ENCODE results near the gene RB1.

RB1 gene
- 41.7 to 76.3 (median 58.7) reads per million in 9 experiments for total RNA-seq

- peak; percentile 80 for ATAC-seq (replicated peaks)
- peak; percentile 88 to 91 (median 89) for DNase-seq
- Mint-ChIP-seq H3K27me3 (no peaks in the 10 kb centered on the region), H3K9me3 (no peaks in the 10 kb centered on the region), H3K27ac (peak within 1 kb of the TSS; percentile 99), H3K36me3 (ENCODE audit: insufficient read depth) (peaks cover 41% of the 10 kb centered on the region), H3K4me3 (peak within 1 kb of the TSS; percentile 95 to 98), H3K4me1 (ENCODE audit: low read depth in 2 of 2) (peaks cover 17 to 30% of the 10 kb centered on the region in 2 donors)
Observed at GRCh38 chr13:48303359-48304142, at the start of gene RB1. Gene RB1 (plus strand): TSS chr13:48303751. CDS start chr13:48303913, 162 bp downstream.

DNA sequence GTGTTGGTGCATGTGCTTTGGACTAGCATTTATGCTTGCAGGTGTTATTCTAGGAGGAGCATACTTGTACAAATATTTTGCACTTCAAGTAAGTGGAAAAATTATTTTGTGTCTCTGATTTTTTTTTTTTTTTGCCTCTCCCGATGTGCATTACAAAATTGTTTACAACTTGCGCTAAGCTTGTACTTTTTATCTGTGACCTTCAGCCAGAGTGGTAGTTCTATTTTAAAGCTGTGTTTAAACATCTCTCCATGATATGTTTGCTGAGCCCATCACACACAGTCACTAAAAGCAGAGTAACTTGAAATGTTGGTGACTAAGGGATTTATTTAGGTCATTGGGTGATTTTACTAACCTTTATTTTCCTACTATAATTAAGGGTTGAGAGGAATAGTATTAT lies 49.7 kb upstream of the RB1 start:
- no peak for DNase-seq
- H3K4me1 Mint-ChIP-seq (ENCODE audit: low read depth in 2 of 2) = peaks cover 33 to 51% of the 10 kb centered on the region in 2 donors
- H3K27me3 Mint-ChIP-seq = no peaks in the 10 kb centered on the region
- H3K4me3 Mint-ChIP-seq = no peak overlapping the region
- H3K9me3 Mint-ChIP-seq = no peaks in the 10 kb centered on the region
- ATAC-seq (replicated peaks) = no peak
- peak overlapping the region in 1 of 2 donors; percentile 57 for H3K27ac Mint-ChIP-seq
- peaks cover 74% of the 10 kb centered on the region for H3K36me3 Mint-ChIP-seq (ENCODE audit: insufficient read depth)

DNA sequence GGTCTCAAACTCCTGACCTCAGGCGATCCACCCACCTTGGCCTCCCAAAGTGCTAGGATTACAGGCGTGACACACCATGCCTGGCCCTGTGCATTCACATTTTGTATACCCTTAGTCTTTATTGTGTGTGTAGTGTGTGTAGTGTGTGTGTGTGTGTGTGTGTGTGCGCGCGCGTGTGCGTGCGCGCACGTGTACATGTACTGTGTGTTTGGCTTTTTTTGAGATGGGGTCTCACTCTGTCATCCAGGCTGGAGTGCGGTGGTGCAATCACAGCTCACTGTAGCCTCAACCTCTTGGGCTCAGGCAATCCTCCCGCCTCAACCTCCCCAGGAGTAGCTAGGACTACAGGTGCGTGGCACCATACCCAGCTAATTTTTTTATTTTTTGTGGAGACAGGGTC lies 48.5 kb upstream of the RB1 start:
- no peak overlapping the region for H3K4me3 Mint-ChIP-seq
- H3K27ac Mint-ChIP-seq = peak overlapping the region; percentile 28 to 80
- DNase-seq (no peak), ATAC-seq (replicated peaks) (no peak)
- peaks cover 30 to 46% of the 10 kb centered on the region in 2 donors for H3K4me1 Mint-ChIP-seq (ENCODE audit: low read depth in 2 of 2)
- peaks cover 86% of the 10 kb centered on the region for H3K36me3 Mint-ChIP-seq (ENCODE audit: insufficient read depth)
- no peaks in the 10 kb centered on the region for H3K9me3 Mint-ChIP-seq
- H3K27me3 Mint-ChIP-seq = no peaks in the 10 kb centered on the region

DNA sequence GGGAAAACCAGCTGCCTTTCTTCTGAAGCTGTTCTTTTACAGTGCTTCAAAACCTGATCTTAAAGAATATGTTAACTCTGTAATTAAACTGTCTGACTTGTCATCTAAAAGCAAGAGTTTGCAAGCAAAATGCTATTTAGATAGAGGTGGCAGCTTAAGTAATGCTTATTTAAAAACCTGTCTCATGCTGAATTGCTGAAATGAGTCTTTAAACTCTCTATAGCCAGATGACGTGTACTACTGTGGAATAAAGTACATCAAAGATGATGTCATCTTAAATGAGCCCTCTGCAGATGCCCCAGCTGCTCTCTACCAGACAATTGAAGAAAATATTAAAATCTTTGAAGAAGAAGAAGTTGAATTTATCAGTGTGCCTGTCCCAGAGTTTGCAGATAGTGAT lies 47.6 kb upstream of the RB1 start:
- Mint-ChIP-seq H3K27ac (peak overlapping the region in 1 of 2 donors; percentile 28), H3K27me3 (no peaks in the 10 kb centered on the region), H3K9me3 (no peaks in the 10 kb centered on the region), H3K4me3 (no peak overlapping the region), H3K4me1 (ENCODE audit: low read depth in 2 of 2) (peaks cover 30 to 41% of the 10 kb centered on the region in 2 donors), H3K36me3 (ENCODE audit: insufficient read depth) (peaks cover 89% of the 10 kb centered on the region)
- no peak for ATAC-seq (replicated peaks)
- DNase-seq = no peak

DNA sequence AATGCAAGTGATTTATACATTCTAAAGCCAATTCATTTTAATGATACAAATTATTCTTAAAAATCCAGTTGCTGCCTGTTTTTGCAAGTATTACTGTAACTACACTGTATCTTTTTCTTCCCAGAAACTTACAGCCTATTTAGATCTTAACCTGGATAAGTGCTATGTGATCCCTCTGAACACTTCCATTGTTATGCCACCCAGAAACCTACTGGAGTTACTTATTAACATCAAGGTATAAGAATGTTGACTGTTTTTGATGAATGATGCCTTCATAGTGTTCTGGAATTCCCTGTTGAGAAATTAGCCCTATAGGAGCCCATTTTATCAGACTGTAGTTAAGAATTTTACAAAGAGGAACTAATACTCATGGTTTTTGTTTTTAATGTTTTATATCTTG lies 45.5 kb upstream of the RB1 start:
- ATAC-seq (replicated peaks) (no peak), DNase-seq (no peak)
- H3K9me3 Mint-ChIP-seq = no peaks in the 10 kb centered on the region
- no peak overlapping the region for H3K4me3 Mint-ChIP-seq
- peaks cover 93% of the 10 kb centered on the region for H3K36me3 Mint-ChIP-seq (ENCODE audit: insufficient read depth)
- H3K27ac Mint-ChIP-seq = peak overlapping the region in 1 of 2 donors; percentile 78
- H3K27me3 Mint-ChIP-seq = no peaks in the 10 kb centered on the region
- H3K4me1 Mint-ChIP-seq (ENCODE audit: low read depth in 2 of 2) = peaks cover 24 to 29% of the 10 kb centered on the region in 2 donors

GRCh38 chr13:48258430-48258829 lies 45.1 kb upstream of the RB1 start:
- no peaks in the 10 kb centered on the region for H3K9me3 Mint-ChIP-seq
- ATAC-seq (replicated peaks) (no peak), DNase-seq (no peak)
- peaks cover 24 to 29% of the 10 kb centered on the region in 2 donors for H3K4me1 Mint-ChIP-seq (ENCODE audit: low read depth in 2 of 2)
- peaks cover 94% of the 10 kb centered on the region for H3K36me3 Mint-ChIP-seq (ENCODE audit: insufficient read depth)
- no peak overlapping the region for H3K4me3 Mint-ChIP-seq
- H3K27ac Mint-ChIP-seq = peak overlapping the region in 1 of 2 donors; percentile 78
- no peaks in the 10 kb centered on the region for H3K27me3 Mint-ChIP-seq

- DNase-seq (no peak), ATAC-seq (replicated peaks) (no peak)
- Mint-ChIP-seq H3K36me3 (ENCODE audit: insufficient read depth) (peaks cover 78% of the 10 kb centered on the region), H3K27me3 (no peaks in the 10 kb centered on the region), H3K4me1 (ENCODE audit: low read depth in 2 of 2) (peaks cover 32 to 39% of the 10 kb centered on the region in 2 donors), H3K9me3 (no peaks in the 10 kb centered on the region), H3K4me3 (no peak overlapping the region), H3K27ac (peak overlapping the region in 1 of 2 donors; percentile 39)
Observed at GRCh38 chr13:48260970-48261369, 42.6 kb upstream of the RB1 start.

DNA sequence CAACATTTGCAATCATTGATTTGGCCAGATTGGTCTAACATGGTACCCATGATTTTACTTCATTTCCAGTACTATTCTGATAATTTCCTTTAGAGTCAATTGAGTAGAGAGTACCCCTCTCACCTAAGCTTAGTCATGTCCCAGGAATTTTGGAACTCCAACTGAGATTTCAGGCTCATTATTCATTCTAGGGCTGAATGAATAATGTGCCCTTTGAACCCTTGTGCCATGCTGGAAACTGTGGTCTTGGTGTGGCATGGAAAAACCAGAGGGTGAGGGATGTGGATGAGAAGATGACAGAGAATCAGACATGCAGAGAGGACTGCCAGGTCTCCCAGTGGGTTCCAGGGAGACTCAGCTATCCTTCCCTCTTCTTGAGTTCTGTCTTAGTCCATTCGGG lies 40.4 kb upstream of the RB1 start:
- Mint-ChIP-seq H3K27ac (peak overlapping the region in 1 of 2 donors; percentile 2), H3K27me3 (no peaks in the 10 kb centered on the region), H3K4me1 (ENCODE audit: low read depth in 2 of 2) (peaks cover 32 to 39% of the 10 kb centered on the region in 2 donors), H3K9me3 (no peaks in the 10 kb centered on the region), H3K36me3 (ENCODE audit: insufficient read depth) (peaks cover 61% of the 10 kb centered on the region), H3K4me3 (no peak overlapping the region)
- DNase-seq (no peak), ATAC-seq (replicated peaks) (no peak)

GRCh38 chr13:48264058-48264457 lies 39.5 kb upstream of the RB1 start:
- ATAC-seq (replicated peaks) (no peak), DNase-seq (no peak)
- H3K27me3 Mint-ChIP-seq = no peaks in the 10 kb centered on the region
- H3K36me3 Mint-ChIP-seq (ENCODE audit: insufficient read depth) = peaks cover 56% of the 10 kb centered on the region
- H3K27ac Mint-ChIP-seq = peak overlapping the region; percentile 68 to 85
- no peak overlapping the region for H3K4me3 Mint-ChIP-seq
- H3K9me3 Mint-ChIP-seq = no peaks in the 10 kb centered on the region
- peaks cover 33 to 39% of the 10 kb centered on the region in 2 donors for H3K4me1 Mint-ChIP-seq (ENCODE audit: low read depth in 2 of 2)

DNA sequence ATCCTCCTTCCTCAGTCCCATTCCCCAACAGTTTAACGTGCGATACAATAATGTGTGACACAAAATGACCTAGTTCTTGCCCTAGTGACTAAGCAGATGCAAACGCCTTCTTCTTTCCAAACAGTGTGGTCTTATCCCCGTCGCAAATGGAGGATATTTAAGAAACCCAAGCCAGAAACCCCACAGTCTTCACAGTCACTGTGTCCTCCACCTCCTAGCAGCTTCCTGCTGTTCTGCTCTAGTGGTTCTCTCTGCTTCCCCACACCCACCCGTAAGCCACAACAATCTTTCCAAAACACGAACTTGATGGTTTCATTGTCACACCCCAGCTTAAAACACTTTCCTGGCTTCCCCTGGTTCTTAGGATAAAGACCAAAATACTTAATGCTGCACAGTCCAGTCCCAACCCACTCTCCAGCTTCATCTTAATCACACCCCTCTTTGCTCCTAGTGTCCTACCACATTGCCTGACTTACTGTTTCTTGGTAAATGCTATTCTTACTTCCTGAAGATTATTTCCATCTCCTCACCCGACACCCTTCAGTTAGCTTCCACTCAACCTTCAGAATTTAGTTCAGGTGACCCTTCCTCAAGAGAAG lies 38.2 kb upstream of the RB1 start:
- ATAC-seq (replicated peaks) = peak; percentile 80
- Mint-ChIP-seq H3K27ac (peak overlapping the region; percentile 67 to 74), H3K4me1 (ENCODE audit: low read depth in 2 of 2) (peaks cover 33 to 39% of the 10 kb centered on the region in 2 donors), H3K27me3 (no peaks in the 10 kb centered on the region), H3K36me3 (ENCODE audit: insufficient read depth) (peaks cover 43% of the 10 kb centered on the region), H3K9me3 (no peaks in the 10 kb centered on the region), H3K4me3 (peak overlapping the region; percentile 2 to 17)
- DNase-seq = no peak

DNA sequence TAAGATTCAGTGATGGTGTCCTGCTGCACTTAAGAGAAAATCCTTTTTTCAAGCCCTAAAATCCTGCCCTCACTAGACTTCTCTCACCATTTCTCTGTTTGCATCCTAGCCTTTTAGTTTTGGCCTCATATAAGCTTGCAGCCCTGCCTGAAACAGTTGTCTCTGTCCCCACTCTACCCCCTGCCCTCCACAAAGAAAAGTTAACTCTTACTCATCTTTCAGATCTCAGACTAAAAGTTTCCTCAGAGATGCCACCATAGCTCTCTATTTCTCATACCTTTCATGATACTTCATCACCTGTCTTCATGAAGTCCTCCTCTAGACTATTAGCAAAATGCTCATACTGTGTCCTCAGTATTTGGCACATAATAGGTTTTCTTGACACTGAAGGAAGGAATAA lies 37.4 kb upstream of the RB1 start:
- Mint-ChIP-seq H3K4me1 (ENCODE audit: low read depth in 2 of 2) (peaks cover 28 to 35% of the 10 kb centered on the region in 2 donors), H3K4me3 (no peak overlapping the region), H3K9me3 (no peaks in the 10 kb centered on the region), H3K27ac (peak overlapping the region; percentile 67 to 74), H3K36me3 (ENCODE audit: insufficient read depth) (peaks cover 35% of the 10 kb centered on the region), H3K27me3 (no peaks in the 10 kb centered on the region)
- no peak for DNase-seq
- ATAC-seq (replicated peaks) = no peak

- ATAC-seq (replicated peaks) (no peak), DNase-seq (no peak)
- H3K9me3 Mint-ChIP-seq = no peaks in the 10 kb centered on the region
- peaks cover 29% of the 10 kb centered on the region for H3K36me3 Mint-ChIP-seq (ENCODE audit: insufficient read depth)
- H3K4me3 Mint-ChIP-seq = no peak overlapping the region
- H3K27ac Mint-ChIP-seq = peak overlapping the region in 1 of 2 donors; percentile 67
- peaks cover 28 to 35% of the 10 kb centered on the region in 2 donors for H3K4me1 Mint-ChIP-seq (ENCODE audit: low read depth in 2 of 2)
- no peaks in the 10 kb centered on the region for H3K27me3 Mint-ChIP-seq
Observed at GRCh38 chr13:48266701-48267639, 36.6 kb upstream of the RB1 start.

GRCh38 chr13:48268019-48268418 lies 35.5 kb upstream of the RB1 start:
- no peak overlapping the region for H3K4me3 Mint-ChIP-seq
- no peaks in the 10 kb centered on the region for H3K9me3 Mint-ChIP-seq
- DNase-seq (no peak), ATAC-seq (replicated peaks) (no peak)
- H3K27ac Mint-ChIP-seq = no peak overlapping the region
- H3K27me3 Mint-ChIP-seq = no peaks in the 10 kb centered on the region
- peaks cover 20% of the 10 kb centered on the region for H3K36me3 Mint-ChIP-seq (ENCODE audit: insufficient read depth)
- H3K4me1 Mint-ChIP-seq (ENCODE audit: low read depth in 2 of 2) = peaks cover 26 to 29% of the 10 kb centered on the region in 2 donors

Data from effector memory CD8-positive, alpha-beta T cell (primary cell).